ENCODE measurements around the gene BRD7.
A peak's percentile ranks its signal among the peaks of the same experiment; 100 is the strongest.

The BRD7 gene

GRCh38 chr16:50290856-50291255, 77.9 kb downstream of the BRD7 start:
- no peak for DNase-seq (ENCODE audit: low read depth in 2 of 2)

GRCh38 chr16:50289950-50290764, 78.6 kb downstream of the BRD7 start:
- no peak for DNase-seq (ENCODE audit: low read depth in 2 of 2)

GRCh38 chr16:50288920-50289319, 79.9 kb downstream of the BRD7 start:
- no peak for DNase-seq (ENCODE audit: low read depth in 2 of 2)

GRCh38 chr16:50288026-50288425, 80.8 kb downstream of the BRD7 start:
- DNase-seq (ENCODE audit: low read depth in 2 of 2): no peak

GRCh38 chr16:50286681-50287080, 82.1 kb downstream of the BRD7 start:
- no peak for DNase-seq (ENCODE audit: low read depth in 2 of 2)

- DNase-seq (ENCODE audit: low read depth in 2 of 2): no peak
These were observed 83.3 kb downstream of the BRD7 start for GRCh38 chr16:50285406-50286003.

GRCh38 chr16:50284131-50284911, 84.5 kb downstream of the BRD7 start:
- DNase-seq (ENCODE audit: low read depth in 2 of 2): no peak

- DNase-seq (ENCODE audit: low read depth in 2 of 2): no peak
These were observed 85.7 kb downstream of the BRD7 start for GRCh38 chr16:50282955-50283631.

- DNase-seq (ENCODE audit: low read depth in 2 of 2): peak in 1 of 2 donors; percentile 19
These were observed 86.7 kb downstream of the BRD7 start for GRCh38 chr16:50282010-50282538.

- no peak for DNase-seq (ENCODE audit: low read depth in 2 of 2)
These were observed 87.3 kb downstream of the BRD7 start for GRCh38 chr16:50281391-50282009.

GRCh38 chr16:50280932-50281331, 87.9 kb downstream of the BRD7 start:
- DNase-seq (ENCODE audit: low read depth in 2 of 2): no peak

- no peak for DNase-seq (ENCODE audit: low read depth in 2 of 2)
These were observed 89.3 kb downstream of the BRD7 start for GRCh38 chr16:50279504-50279865.

- no peak for DNase-seq (ENCODE audit: low read depth in 2 of 2)
These were observed 90.5 kb downstream of the BRD7 start for GRCh38 chr16:50278251-50278650.

- no peak for DNase-seq (ENCODE audit: low read depth in 2 of 2)
These were observed 91.8 kb downstream of the BRD7 start for GRCh38 chr16:50276801-50277555.

GRCh38 chr16:50276326-50276640, 92.5 kb downstream of the BRD7 start:
- DNase-seq (ENCODE audit: low read depth in 2 of 2): no peak

GRCh38 chr16:50275428-50276325, 93.1 kb downstream of the BRD7 start:
- no peak for DNase-seq (ENCODE audit: low read depth in 2 of 2)

- no peak for DNase-seq (ENCODE audit: low read depth in 2 of 2)
These were observed 93.7 kb downstream of the BRD7 start for GRCh38 chr16:50275098-50275415.

GRCh38 chr16:50274326-50275097, 94.3 kb downstream of the BRD7 start:
- DNase-seq (ENCODE audit: low read depth in 2 of 2): no peak

- no peak for DNase-seq (ENCODE audit: low read depth in 2 of 2)
These were observed 94.9 kb downstream of the BRD7 start for GRCh38 chr16:50273888-50274325.
